22Rv1 (cell line): ENCODE measurements around the gene NLRC5.

Experiments used
- H3K27ac ChIP-seq: fragments of 450-650 bp; 2 replicates; pipeline ENCODE4 v1.5.1; 2017
- ZFX ChIP-seq: fragments of 450-650 bp; IDR thresholded peaks from 2 replicates; pipeline ENCODE4 v1.6.1; 2017; ENCODE audit warnings: antibody characterized with exemption, borderline replicate concordance
- TF ChIP-seq, protein P1 (sequence below): fragments of 450-650 bp; IDR thresholded peaks from 2 replicates; pipeline ENCODE4 v1.5.1; 2017; ENCODE audit warnings: mild to moderate bottlenecking

The NLRC5 gene

DNA sequence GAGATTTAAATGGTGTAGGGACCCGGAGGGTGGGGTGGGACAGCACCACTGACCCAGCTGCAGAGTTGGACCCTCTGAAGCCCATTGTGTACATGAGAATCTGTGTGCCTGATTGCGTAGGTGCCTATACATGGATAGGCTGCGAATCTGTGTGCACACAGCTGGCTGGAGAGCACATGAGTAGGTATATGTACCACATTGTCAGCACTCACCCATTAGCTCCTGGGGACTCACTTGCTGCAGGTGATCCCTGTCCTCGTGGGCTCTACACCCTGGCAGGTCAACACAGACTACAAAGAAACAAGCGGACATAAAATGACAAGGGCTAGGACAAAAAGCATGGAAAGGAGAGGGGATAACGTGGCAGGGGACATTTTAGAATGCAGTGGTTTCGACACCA is 38.9 kb upstream of the NLRC5 start:
- TF ChIP-seq ZFX, result no peak
- TF ChIP-seq, protein P1, sequence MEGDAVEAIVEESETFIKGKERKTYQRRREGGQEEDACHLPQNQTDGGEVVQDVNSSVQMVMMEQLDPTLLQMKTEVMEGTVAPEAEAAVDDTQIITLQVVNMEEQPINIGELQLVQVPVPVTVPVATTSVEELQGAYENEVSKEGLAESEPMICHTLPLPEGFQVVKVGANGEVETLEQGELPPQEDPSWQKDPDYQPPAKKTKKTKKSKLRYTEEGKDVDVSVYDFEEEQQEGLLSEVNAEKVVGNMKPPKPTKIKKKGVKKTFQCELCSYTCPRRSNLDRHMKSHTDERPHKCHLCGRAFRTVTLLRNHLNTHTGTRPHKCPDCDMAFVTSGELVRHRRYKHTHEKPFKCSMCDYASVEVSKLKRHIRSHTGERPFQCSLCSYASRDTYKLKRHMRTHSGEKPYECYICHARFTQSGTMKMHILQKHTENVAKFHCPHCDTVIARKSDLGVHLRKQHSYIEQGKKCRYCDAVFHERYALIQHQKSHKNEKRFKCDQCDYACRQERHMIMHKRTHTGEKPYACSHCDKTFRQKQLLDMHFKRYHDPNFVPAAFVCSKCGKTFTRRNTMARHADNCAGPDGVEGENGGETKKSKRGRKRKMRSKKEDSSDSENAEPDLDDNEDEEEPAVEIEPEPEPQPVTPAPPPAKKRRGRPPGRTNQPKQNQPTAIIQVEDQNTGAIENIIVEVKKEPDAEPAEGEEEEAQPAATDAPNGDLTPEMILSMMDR, result no peak
- no peak overlapping the region for H3K27ac ChIP-seq

- TF ChIP-seq ZFX, result no peak
- TF ChIP-seq, protein P1, result peak; percentile 62
- no peak overlapping the region for H3K27ac ChIP-seq
Observed at GRCh38 chr16:56950881-56951771, 38.2 kb upstream of the NLRC5 start.

- no peak overlapping the region for H3K27ac ChIP-seq
- TF ChIP-seq, protein P1, result no peak
- no peak for TF ChIP-seq ZFX
Observed at GRCh38 chr16:56953006-56953405, 36.4 kb upstream of the NLRC5 start.

- TF ChIP-seq ZFX, result no peak
- TF ChIP-seq, protein P1, result no peak
Observed at GRCh38 chr16:56956076-56956475, 33.3 kb upstream of the NLRC5 start.

DNA sequence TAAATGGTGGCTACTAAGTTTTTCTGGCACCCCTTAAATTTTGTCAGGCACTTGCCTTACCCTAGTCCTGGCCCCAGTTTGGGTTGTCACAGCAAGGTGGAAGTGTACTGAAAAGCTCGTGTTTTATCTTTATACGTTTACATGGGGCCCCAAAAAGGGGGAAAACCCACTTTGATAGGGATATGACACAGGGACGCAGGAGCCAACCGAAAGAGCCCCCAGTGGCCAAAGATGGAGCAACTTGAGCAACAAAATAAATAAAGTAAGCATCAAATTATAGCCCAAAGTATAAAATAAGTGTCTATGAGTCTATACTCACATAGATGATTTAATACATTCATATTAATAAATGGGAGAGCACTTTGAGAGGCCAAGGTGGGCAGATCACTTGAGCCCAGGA is 32.6 kb upstream of the NLRC5 start:
- H3K27ac ChIP-seq, result no peak overlapping the region
- TF ChIP-seq, protein P1, result 0 out of 2 replicates have a peak, but pooled peaks have one; percentile 13
- TF ChIP-seq ZFX, result no peak

More at GRCh38 chr16:56956076-56956475, 33.3 kb upstream of the NLRC5 start:
- H3K27ac ChIP-seq, result no peak overlapping the region

- TF ChIP-seq, protein P1, result no peak
- TF ChIP-seq ZFX, result no peak
- H3K27ac ChIP-seq, result no peak overlapping the region
Observed at GRCh38 chr16:56960681-56961281, 28.6 kb upstream of the NLRC5 start.

DNA sequence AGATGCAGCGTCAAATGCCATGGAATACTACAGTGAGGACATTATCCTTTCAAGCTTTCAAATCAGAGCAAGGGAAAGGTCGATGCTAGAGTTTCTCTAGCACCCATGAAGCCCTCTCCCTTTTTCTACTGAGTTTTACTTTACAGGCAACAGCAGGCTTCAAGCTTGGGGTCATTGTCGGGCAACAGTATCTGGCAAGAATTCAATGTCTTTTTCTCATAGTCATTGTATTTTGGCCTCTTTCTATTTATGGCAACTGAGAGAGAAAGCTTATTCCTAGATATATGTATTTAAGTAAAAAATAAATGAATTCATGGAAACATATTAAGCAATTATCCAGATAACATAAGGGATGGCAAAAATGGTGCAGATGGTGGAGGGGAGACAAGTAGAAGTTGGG is 28.0 kb upstream of the NLRC5 start:
- TF ChIP-seq, protein P1, result no peak
- TF ChIP-seq ZFX, result no peak
- no peak overlapping the region for H3K27ac ChIP-seq
